HG03135 (cell line): ENCODE data around the gene ZNF425.
"Not testable (repeated sequence)": the region's sequence is repeated elsewhere in the genome, so short reads cannot be mapped to it uniquely, and the experiment has no call there.

Experiments
- ATAC-seq: cut with Tn5 transposase; IDR thresholded peaks from one replicate; pipeline ENCODE4 v1.9.1; 2021; ENCODE audit warnings: mild to moderate bottlenecking, moderate library complexity; ENCODE audit not compliant: unreplicated experiment

ZNF425 gene

DNA sequence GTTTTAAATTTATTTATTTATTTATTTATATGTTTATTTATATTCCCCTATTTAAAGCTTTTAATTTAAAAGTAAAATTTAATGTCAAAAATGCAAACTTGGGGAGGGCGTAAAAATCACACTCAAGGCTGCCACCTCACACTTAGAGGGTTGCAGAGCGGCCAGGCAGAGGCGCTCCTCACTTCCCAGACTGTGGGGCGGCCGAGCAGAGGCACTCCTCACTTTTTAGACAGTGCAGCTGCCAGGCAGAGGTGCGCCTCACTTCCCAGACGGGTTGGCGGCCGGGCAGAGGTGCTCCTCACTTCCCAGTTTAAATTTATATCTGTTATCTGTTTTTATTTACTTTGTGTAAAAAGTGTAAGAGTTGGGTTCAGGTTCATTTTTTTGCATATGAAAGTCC lies 10.0 kb upstream of the ZNF425 start:
- ATAC-seq, result no peak

GRCh38 chr7:149133028-149133710 lies 7.0 kb upstream of the ZNF425 start:
- ATAC-seq, result no peak

DNA sequence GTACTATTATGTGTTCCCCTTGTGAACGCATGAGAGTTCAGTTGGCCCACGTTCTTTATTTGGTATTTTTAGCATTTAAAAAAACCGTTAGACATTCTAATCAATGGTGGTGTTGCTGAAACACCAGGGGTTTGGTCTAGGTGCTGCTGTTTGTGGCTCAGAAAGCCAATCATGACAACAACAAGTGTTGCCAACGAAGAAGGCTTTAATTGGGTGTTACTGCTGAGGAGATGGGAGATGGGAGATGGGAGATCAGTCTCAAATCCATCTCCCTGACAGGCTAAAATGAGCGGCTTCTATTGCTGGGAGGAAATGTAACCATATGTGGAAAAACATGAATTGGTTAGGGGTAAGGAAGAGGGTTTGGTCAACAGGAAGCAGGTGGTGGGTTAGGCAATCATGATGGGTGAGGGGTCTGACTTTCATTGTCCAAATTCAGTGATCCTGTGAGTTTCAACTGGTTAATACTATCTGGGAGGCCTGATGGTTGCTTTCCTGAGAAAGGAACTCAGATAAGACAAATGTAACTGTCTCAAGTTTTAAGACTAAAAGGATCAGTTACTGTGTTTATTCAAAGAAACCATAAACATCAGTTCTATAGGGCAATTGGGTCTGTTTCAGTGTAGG lies 4.6 kb upstream of the ZNF425 start:
- ATAC-seq, result no peak

DNA sequence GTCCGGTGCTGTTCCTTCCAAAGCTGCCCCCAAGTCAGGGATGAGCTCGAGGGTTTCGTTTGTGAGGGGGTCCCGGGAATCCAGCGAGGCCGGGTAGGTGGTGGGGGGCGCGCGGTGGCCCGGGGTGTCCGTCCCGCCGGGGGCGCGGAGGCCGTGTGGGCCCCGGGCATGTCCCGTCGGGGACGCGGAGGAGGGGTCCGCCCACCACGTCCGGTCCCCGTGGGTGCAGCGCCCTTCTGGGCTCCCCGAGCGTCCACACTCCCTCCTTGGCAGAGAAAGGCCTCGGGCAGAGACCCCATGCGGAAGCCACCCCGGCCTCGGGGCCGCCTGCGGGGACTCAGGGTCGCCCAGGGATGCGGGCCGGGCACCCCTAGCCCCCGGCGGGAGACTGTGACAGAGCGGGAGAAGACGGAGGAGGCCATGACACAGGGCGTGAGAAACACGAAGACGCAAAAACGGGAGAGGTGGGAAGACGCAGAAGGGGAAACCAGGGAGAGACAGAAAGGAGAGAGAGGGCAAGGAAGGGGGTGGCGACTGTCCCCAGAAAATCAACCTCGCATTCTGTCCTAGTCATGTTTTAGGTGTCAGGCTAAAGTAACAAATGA lies 640 bp upstream of the ZNF425 start:
- peak; percentile 45 for ATAC-seq

DNA sequence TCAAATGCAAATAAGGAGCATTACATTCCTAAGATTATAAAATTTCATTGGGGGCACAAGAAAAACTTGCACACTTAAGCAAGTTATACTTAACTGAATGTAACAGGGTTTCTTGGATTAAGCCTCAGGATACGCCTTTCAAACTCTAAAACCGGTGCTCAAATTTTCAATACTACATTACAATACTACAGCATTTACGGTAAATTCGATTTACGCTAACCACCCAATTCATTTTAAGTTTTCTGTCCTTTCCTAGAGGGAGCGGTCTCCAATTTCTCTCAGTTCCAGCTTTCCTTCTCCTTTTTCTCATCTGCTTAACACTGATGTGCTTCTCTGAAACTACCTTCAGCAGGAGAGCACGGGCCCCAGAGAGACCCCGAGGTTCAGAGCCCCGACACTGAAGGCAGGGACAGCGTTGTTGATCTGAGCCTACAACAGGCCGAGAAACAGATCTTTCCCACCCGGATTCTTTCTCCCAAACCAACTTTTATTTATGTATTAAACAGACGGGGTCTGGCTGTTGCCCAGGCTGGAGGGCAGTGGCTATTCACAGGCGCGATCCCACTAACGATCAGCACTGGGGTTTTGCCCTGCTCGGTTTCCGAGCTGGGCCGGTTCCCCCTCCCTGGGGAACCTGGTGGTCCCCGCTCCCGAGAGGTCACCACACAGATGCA lies 798 bp downstream of the ZNF425 start:
- no peak for ATAC-seq

DNA sequence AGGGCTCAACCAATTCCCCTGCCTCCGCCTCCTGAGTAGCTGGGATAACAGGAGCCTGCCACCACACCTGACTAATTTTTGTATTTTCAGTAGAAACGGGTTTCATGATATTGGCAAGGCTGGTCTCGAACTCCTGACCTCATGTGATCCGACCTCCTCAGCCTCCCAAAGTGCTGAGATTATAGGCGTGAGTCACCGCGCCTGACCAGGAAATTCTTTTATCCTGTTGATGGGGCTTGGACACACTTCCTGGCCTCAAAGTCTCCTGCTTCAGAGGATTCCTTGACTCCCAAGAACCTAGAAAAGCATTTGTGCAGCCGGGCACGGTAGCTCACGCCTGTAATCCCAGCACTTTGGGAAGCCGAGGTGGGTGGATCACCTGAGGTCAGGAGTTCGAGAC lies 16.2 kb downstream of the ZNF425 start:
- ATAC-seq, result no peak

DNA sequence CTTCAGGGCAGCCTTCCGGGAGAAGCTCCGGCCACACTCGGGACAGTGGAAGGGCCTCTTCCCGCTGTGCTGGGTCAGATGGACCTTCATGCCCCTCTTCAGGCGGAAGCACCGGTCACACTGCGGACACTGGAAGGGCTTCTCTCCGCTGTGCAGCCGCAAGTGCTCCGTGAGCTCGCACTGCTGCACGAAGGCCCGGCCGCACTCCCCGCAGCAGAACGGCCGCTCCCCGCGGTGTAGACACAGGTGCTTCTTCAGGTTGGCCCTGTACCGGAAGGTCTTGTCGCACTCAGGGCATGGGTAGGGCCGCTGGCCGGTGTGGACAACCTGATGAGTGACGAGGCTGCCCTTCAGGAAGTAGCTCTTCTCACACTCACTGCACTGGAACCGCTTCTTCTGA lies 21.4 kb downstream of the ZNF425 start:
- ATAC-seq, result no peak

DNA sequence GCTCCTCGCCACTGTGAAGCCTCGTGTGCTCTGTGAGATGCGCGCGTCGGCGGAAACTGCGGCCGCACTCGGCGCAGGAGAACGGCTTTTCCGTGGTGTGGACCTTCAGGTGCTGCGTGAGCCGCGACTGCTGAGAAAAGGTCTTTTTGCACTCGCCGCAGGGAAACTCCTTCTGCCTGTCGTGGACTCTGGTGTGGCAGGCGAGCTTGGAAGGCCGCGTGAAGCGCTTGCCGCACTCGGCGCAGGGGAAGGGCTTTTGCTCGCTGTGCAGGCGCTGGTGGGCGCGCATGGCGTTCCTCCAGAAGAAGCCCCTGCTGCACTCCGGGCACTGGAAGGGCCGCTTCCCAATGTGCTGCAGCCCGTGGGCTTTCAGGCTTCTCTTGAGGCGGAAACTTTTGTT lies 21.9 kb downstream of the ZNF425 start:
- no peak for ATAC-seq

DNA sequence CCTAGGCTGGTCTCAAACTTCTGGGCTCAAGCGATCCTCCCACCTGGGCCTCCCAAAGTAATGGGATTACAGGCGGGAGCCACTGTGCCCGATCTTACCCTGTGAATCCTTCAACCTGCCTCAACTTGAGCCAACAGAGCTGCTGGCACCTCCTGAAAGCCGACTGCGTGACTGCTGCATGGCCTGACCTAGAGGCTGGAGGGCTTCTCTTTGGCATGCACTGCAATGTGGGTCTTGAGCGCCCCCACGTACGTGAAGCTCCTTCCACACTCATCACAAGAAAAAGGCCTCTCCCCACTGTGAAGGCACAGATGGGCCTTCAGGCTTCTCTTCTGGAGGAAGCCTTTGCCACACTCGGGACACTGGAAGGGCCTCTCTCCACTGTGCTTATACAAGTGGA lies 22.7 kb downstream of the ZNF425 start:
- no peak for ATAC-seq

DNA sequence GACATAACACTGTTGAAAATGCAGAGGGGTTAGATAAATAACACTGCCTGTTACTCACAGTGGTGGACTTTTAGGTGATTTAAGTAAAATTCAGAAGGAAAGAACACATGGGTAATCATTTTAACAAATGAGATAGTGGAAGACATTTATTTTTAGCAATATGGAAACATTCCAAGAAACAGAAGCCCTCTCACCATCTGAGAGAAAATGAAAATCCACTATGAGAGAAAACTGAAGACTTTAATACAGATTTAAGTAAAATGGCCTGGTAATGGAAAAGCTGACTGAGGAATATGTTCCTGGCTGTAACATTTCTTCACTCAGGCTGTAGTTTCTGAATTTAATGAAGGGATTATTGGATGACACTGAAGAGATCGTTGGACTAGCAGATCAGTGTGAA lies 23.5 kb downstream of the ZNF425 start:
- no peak for ATAC-seq

GRCh38 chr7:149100821-149101220 lies 25.3 kb downstream of the ZNF425 start:
- no peak for ATAC-seq

- ATAC-seq, result no peak
Measured at GRCh38 chr7:149099058-149099457, 27.1 kb downstream of the ZNF425 start.

GRCh38 chr7:149097088-149097487 lies 29.0 kb downstream of the ZNF425 start:
- no peak for ATAC-seq

GRCh38 chr7:149093228-149093627 lies 32.9 kb downstream of the ZNF425 start:
- ATAC-seq, result no peak

DNA sequence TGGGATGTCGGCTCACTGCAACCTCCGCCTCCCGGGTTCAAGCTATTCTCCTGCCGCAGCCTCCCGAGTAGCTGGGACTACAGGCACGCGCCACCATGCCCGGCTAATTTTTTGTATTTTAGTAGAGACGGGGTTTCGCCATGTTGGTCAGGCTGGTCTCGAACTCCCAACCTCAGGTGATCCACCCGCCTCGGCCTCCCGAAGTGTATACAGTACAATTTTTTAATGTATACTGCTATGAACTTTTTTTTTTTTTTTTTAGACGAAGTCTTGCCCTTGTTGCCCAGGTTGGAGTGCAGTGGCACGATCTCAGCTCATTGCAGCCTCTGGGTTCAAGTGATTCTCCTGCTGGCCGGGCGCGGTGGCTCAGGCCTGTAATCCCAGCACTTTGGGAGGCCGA lies 33.9 kb downstream of the ZNF425 start:
- not testable (repeated sequence) for ATAC-seq

DNA sequence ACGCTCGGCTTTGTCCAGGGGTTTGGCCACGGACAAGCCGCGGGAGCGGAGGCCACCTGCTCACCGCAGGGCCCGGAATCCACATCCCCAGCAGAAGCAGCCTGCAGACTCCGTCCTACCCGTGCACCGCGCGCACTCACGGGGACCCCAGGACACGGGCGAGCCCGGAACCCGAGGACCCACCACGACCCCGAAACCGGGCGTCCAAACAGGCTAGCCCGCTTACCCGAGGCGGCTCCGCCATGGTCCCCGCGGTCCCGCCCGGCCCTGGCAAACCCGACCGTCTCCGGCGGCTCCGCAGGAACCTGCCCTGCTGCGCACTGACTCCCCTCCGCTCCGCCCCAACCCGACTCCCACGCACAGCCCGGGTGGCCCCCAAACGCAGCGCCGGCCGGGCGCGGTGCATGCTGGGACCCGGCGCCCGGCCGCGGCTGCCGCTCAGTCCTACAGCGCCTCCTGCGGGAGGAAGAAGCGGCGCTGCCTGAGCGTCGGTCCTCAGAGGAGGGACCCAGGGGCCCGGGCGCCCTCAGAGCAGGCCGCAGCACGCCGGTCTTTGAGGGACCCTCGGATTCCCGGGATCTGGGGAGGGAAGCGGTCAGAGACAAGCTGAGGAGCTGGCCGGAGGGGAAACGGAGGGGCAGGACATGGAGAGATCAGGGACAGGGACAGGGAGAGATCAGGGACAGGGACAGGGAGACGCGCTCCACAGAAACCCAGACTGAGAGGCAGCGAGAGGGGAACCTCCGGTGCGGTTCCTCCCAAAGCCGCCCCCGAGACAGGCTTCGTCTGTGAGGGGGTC lies 35.5 kb downstream of the ZNF425 start, which contains the start of gene ZNF786:
ZNF786 (minus strand) TSS at position 322 of the 799 bp plus-strand sequence; CDS start at position 244, 78 bp downstream.
- peak; percentile 83 for ATAC-seq

- ATAC-seq, result no peak
Measured at GRCh38 chr7:149087376-149087775, 38.7 kb downstream of the ZNF425 start.

GRCh38 chr7:149085866-149086265 lies 40.3 kb downstream of the ZNF425 start:
- no peak for ATAC-seq

DNA sequence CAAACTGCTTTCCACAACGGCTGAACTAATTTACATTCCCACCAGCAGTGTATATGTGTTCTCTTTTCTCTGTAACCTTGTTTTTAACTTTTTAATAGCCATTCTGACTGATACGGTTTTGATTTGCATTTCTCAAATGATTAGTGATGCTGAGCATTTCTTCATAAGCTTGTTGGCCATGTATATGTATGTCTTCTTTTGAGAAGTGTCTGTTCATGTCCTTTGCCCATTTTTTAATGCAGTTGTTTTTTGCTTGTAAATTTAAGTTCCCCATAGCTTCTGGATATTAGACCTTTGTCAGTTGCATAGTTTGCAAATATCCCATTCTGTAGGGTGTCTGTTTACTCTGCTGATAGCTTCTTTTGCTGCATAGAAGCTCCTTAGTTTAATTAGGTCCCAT lies 41.7 kb downstream of the ZNF425 start:
- no peak for ATAC-seq

DNA sequence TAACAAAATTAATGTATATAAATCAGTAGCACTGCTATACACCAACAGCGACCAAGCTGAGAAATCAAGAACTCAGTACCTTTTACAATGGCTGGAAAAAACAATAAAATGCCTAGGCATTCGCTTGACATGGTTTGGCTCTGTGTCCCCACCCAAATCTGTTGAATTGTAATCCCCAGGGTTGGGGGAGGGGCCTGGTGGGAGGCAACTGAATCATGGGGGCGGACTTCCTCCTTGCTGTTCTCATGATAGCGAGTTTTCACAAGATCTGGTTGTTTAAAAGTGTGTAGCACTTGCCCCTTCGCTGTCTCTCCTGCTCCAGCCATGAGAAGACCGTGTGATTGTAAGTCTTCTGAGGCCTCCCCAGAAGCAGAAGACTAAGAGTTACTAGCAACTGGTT lies 44.2 kb downstream of the ZNF425 start:
- no peak for ATAC-seq

- ATAC-seq, result no peak
Measured at GRCh38 chr7:149077594-149077993, 48.5 kb downstream of the ZNF425 start.
